HL-60 (cell line): ENCODE measurements around the gene GMDS.

Experiments
- CTCF ChIP-seq: IDR thresholded peaks from one replicate; pipeline ENCODE4 v1.5.1; 2011; ENCODE audit warnings: low read length, control low read depth, inconsistent platforms; ENCODE audit not compliant: insufficient read depth
- GABPA ChIP-seq: IDR thresholded peaks from 2 replicates; pipeline ENCODE4 v1.6.1; 2012; ENCODE audit warnings: low read depth
- POLR2AphosphoS5 ChIP-seq: IDR thresholded peaks from 2 replicates; pipeline ENCODE4 v1.6.1; 2012; ENCODE audit warnings: low read depth
- REST ChIP-seq: IDR thresholded peaks from 2 replicates; pipeline ENCODE4 v1.6.1; 2012; ENCODE audit warnings: low read depth; ENCODE audit not compliant: insufficient replicate concordance
- SPI1 ChIP-seq: IDR thresholded peaks from 2 replicates; pipeline ENCODE4 v1.6.1; 2012; ENCODE audit warnings: low read depth, mild to moderate bottlenecking, borderline replicate concordance

- TF ChIP-seq CTCF (no peak), POLR2AphosphoS5 (no peak), REST (no peak), GABPA (no peak), SPI1 (no peak)
Measured at GRCh38 chr6:2086326-2086965, 159.0 kb downstream of the GMDS start.
